Stromal cell of bone marrow (primary cell): ENCODE measurements around the gene GNB1L.

Experiments
- DNase-seq: peaks from one replicate; pipeline ENCODE4 v3.0.0-alpha.2; 2012; ENCODE audit warnings: low read depth

Gene GNB1L

DNA sequence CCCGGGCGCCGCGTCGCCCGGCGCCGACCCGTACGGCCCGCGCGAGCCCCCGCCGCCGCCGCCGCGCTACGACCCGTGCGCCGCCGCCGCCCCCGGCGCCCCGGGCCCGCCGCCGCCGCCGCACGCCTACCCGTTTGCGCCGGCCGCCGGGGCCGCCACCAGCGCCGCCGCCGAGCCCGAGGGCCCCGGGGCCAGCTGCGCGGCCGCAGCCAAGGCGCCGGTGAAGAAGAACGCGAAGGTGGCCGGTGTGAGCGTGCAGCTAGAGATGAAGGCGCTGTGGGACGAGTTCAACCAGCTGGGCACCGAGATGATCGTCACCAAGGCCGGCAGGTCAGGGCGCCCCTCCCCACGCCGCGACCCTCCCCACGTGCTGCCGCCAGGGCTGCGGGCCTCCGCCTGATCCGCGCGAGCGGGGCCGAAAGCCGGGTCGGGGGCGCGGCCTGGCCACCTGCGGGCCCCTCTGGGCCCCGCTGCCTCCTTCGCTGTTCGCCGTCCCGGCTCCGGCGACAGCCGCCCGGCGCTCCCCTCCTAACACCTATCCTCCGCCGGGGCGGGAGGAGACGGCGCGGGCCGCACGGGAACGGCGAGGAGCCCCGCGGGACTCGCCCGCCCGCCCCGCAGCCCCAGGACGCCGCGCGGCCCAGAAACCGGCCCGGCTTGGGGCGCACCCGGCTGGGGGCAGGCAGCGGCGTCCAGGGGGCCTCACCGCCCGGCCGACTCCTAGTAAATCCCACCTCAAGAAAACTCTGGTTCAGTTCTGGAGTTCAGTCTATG is 93.5 kb downstream of the GNB1L start:
- DNase-seq: no peak

- no peak for DNase-seq
Observed at GRCh38 chr22:19760058-19760950, 94.4 kb downstream of the GNB1L start, which contains the start of gene TBX1. TBX1 (plus strand) TSS chr22:19760778; CDS start chr22:19760844, 66 bp downstream.

DNA sequence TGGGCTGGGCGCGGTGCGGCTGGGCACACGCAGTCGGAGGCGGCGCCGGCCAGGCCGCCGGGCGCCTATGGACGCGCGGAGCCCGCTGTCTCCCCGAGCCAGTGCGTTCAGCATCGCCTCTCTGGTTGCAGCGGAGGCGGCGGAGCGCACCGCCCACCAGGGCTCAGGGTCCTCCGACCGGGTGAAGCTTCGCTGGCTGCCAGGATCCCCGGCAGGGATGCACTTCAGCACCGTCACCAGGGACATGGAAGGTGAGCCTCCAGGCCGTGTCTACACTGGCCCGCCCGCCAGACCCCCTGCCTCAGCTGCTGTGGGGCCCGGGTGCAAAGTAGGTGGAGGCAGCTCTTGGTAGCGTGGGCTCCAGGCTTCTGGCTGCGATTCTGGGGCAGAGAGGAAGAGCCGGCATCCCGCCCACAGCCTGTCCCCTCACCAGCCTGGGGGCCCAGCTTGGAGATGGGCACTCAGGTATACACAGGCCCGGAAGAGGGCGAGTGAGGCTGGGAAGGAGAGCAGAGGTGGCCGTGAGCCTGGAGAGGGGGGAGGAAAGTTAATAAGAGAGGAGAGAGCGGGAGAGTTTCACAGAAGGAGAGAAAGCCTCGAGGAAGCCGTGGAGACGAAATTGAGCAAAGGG is 95.1 kb downstream of the GNB1L start:
- DNase-seq: no peak

DNA sequence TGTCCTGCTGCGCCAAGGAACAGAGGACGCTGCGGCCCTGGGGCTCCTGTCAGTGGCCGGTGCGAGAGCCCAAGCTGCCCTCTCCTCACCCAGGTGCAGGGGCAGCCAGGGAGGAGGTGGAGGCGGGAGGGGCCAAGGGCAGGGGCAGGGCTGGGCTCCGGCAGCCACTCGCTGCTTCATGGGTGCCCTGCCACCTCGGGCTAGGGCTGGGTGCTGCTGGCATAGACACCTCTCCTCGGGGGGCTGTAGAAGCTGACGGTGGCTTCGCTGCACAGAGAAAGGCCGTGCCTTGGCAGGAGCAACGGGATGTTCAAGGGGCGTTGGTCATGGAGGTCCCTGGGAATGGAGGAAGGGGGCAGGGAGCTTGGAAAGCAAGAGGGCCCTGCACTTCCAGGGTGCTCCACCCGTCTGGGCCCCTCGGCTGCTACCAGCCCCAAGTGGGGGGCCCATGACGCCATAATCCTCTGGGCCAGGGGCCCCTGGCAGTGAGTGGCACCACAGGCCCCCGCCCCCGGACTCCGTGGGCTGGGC is 95.7 kb downstream of the GNB1L start:
- no peak for DNase-seq

DNA sequence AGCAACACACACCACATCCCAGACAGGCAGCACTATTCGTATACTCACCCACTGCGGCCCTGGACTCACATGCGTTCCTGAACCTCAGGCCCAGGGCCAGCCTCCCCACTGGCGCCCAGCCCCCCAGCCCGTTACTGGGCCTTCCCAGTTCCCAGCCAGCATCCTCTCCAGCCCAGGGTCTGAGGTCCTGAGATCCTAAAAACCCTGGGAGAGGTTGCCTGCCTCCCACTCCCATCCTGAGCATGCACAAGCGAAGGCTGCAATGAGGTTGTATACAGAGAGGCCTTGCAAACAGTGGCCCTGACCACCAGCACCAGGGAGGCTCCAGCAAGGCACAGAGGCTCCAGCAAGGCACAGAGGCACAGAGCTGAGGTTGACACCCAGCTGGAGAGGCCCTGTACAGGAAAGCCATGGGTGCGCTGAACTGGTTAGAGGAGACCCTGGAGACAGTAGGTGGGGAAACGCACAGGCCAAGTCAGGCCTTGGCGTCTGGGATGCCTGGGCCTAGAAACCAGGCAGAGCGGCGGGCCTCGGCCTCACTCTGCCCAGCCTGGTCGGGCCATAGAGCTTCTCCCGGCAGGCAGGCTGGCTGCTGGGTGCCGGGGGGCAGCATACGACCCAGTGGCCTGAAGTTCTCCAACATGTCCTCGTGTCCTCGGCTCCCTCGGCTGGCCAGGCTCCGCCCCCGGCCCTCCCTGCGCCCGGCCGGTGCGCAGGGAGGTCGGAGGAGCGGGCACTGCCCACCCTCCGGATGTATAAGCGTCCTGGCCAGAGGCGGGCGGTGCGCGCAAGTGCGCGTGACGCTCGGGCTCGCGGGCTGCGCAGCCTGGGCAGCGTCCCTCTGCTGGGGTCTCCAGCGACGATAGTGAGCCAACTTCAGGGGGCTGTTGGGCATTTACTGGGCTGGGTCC is 96.4 kb downstream of the GNB1L start:
- no peak for DNase-seq

DNA sequence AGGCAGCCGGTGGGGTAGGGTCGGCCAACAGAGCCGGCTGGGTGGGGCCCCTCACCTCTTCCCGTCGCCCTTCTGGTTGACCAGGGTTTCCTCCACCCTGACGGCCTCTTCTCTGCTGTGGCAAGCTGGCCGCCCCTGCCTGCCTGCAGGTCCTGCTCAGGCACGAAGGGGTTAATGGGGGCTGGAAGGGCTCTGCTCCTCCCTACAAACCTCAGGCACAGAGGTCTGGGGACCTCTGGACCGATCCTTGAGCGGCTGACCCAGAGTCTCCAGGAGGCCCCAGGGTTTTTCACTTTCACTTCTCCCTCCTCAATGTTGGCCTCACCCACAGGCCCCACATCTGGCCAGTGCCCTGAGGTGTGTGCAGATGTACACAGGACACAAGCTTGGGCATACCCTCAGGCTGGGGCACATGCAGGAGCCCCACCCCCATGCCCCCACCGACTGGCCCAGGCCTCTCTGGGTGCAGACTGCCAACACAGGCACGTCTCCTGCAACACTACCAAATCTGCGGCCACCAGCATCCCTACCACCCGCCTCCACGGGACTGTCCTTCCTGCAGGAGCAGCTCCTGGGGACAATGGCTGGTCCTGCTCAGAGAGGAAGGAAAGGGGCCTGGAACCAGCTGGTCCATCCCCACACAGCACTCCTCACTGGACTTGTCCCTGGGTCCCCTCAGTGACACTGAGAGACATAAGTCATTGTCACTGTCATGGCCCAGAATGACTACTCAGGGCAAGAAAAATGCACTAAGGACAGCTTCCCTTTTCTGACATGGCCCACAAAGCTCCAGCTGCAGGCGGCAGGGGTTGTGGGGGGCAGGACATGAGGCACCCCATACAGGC is 97.3 kb downstream of the GNB1L start:
- DNase-seq: no peak

- no peak for DNase-seq
Observed at GRCh38 chr22:19756288-19757128, 98.2 kb downstream of the GNB1L start.

- DNase-seq: no peak
Observed at GRCh38 chr22:19755722-19756287, 98.9 kb downstream of the GNB1L start.

DNA sequence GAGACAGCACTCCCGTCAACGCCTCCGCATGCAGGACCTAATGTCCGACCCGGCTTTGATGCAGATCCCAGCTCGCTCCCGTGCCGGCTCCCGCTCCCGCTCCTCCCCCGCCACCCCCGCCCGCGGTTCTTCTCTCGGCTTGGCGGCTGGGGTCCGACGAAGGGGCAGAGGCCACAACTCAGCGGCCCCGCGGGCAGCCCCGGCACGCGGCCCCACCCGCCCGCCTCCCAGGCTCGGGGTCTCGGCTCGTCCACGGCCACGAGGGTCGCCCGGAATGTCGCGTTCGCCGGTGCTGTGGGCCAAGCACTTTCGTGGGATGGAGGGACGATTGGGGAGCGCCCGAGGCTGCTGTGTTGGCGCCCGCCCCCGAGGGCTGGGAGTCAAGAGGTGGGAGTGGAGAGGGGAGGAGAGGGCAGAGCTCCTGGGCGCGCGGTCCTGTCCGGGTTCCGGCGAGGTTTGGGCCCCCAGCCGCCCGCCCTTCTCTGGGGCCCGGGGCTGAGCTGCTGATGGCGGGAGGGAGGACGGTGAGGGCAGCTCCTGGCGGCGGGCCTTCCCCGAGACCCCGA is 99.4 kb downstream of the GNB1L start:
- no peak for DNase-seq

- DNase-seq: no peak
Observed at GRCh38 chr22:19754701-19755144, 100.0 kb downstream of the GNB1L start.

DNA sequence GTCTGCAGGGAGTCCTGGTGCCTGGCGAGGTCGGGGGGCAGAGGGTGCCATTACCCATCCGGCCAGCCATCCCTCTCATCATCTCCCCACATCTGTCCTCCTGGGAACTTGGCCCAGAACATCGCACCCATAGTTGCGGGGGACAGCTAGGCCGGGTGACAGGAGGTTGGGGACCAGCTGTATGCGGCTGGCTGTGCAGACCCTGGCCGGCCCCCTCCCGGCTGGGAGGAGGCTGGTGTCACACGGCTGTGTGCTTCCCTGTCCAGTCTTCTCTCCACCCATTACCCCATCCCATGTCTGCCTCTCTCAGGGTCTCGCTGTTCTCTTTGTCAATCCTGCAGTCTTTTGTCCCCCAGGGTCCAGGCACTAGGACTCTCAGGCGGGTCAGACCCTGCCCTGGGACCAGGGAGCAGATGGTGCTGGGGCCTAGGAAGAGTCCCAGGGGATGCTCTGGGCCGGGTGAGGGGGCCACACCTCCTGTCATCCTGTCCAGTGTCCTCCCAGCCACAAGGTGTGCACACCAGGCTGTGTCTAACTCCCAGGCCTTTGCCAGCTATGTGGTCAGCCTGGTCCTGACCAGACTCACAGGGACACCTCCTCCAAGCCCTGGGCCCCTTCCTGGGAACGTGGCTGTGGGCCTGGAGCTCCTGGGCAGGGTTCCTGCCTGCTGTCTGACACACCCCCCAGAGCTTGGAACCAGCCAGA is 100.5 kb downstream of the GNB1L start:
- no peak for DNase-seq

DNA sequence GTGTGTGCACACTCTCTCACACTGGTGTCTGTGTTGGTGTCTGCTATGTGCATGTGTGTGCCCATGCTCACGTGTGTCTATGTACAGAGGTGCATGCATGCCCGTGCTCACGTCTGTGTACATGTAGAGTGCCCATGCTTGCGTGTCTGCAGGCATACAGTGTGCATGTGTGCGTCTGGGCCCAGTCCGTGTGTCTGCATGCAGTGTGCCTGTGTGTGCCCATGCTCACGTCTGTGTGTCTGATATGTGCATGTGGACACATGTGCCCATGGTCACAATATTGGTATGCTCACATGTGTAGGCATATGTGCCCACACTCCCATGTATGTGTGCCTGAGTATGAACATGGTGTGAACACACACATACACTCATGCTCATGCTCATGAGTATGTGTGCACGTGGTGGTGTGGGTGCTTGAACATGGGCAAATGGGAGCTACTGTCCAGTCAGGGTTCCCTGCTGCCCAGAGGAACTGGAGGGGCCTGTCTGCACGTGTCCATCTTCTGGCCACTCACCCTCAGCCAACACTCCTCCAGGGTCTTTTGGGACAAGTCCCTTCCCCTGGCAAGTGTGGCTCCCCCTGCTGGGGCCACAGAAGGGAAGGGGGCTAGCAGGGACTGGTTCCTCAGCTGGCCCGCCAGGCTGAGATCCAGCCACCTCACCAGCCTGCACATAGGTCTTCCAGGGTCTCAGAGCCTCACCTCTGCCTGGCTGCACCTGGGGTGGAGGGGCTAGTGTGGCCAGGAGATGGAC is 101.4 kb downstream of the GNB1L start:
- DNase-seq: no peak

GRCh38 chr22:19751497-19752245 is 103.0 kb downstream of the GNB1L start:
- DNase-seq: no peak

GRCh38 chr22:19750507-19751490 is 103.9 kb downstream of the GNB1L start:
- no peak for DNase-seq

DNA sequence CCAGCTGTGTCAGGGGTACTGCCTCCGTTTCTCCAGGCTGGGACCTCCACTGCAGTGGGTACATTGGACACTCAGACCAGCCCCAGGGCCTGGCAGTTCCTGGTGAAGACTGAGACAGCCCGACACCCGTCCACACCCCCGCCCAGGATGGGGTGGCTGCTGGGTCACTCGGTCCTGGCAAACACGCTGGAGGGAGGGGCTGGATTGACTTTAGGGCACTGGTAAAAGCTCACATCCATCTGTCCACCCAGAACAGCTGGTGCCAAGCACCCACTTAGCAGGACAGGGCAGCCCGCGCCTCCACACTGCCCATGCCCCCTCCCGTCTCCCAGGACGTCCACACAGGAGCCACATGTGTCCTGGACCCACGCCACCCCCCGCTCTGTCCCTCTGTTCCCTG is 104.8 kb downstream of the GNB1L start:
- DNase-seq: no peak
